Measurements from ENCODE around the gene KCNN4.

The KCNN4 gene

GRCh38 chr19:43752287-43752875 is 28.4 kb downstream of the KCNN4 start:
- no peak for DNase-seq (ENCODE audit: extremely low read depth, insufficient read length)
- no peak overlapping the region for H3K4me3 ChIP-seq (replicated peaks; ENCODE audit: low read depth, low read length)
- peaks cover 5% of the 10 kb centered on the region for H3K36me3 ChIP-seq (ENCODE audit: control insufficient read depth, insufficient read depth, low read length)
- no peaks in the 10 kb centered on the region for H3K27me3 ChIP-seq (replicated peaks; ENCODE audit: control insufficient read depth, insufficient read depth, low read length)
- TF ChIP-seq CTCF (IDR thresholded peaks at IDR 0.05; ENCODE audit: insufficient read depth, low read length, poor library complexity, severe bottlenecking), result no peak

GRCh38 chr19:43751466-43752220 is 29.1 kb downstream of the KCNN4 start:
- H3K27me3 ChIP-seq (replicated peaks; ENCODE audit: control insufficient read depth, insufficient read depth, low read length), result no peaks in the 10 kb centered on the region
- peaks cover 8% of the 10 kb centered on the region for H3K36me3 ChIP-seq (ENCODE audit: control insufficient read depth, insufficient read depth, low read length)
- H3K4me3 ChIP-seq (replicated peaks; ENCODE audit: low read depth, low read length), result no peak overlapping the region
- no peak for DNase-seq (ENCODE audit: extremely low read depth, insufficient read length)
- no peak for TF ChIP-seq CTCF (IDR thresholded peaks at IDR 0.05; ENCODE audit: insufficient read depth, low read length, poor library complexity, severe bottlenecking)

GRCh38 chr19:43749898-43750297 is 30.9 kb downstream of the KCNN4 start:
- Histone ChIP-seq H3K4me3 (replicated peaks; ENCODE audit: low read depth, low read length) (no peak overlapping the region), H3K27me3 (replicated peaks; ENCODE audit: control insufficient read depth, insufficient read depth, low read length) (no peaks in the 10 kb centered on the region), H3K36me3 (ENCODE audit: control insufficient read depth, insufficient read depth, low read length) (peaks cover 11% of the 10 kb centered on the region)
- no peak for DNase-seq (ENCODE audit: extremely low read depth, insufficient read length)
- no peak for TF ChIP-seq CTCF (IDR thresholded peaks at IDR 0.05; ENCODE audit: insufficient read depth, low read length, poor library complexity, severe bottlenecking)

GRCh38 chr19:43749152-43749551 is 31.6 kb downstream of the KCNN4 start:
- no peak overlapping the region for H3K4me3 ChIP-seq (replicated peaks; ENCODE audit: low read depth, low read length)
- peaks cover 14% of the 10 kb centered on the region for H3K36me3 ChIP-seq (ENCODE audit: control insufficient read depth, insufficient read depth, low read length)
- no peaks in the 10 kb centered on the region for H3K27me3 ChIP-seq (replicated peaks; ENCODE audit: control insufficient read depth, insufficient read depth, low read length)
- no peak for DNase-seq (ENCODE audit: extremely low read depth, insufficient read length)
- no peak for TF ChIP-seq CTCF (IDR thresholded peaks at IDR 0.05; ENCODE audit: insufficient read depth, low read length, poor library complexity, severe bottlenecking)

- no peak for DNase-seq (ENCODE audit: extremely low read depth, insufficient read length)
- H3K4me3 ChIP-seq (replicated peaks; ENCODE audit: low read depth, low read length), result no peak overlapping the region
- H3K27me3 ChIP-seq (replicated peaks; ENCODE audit: control insufficient read depth, insufficient read depth, low read length), result no peaks in the 10 kb centered on the region
- peaks cover 17% of the 10 kb centered on the region for H3K36me3 ChIP-seq (ENCODE audit: control insufficient read depth, insufficient read depth, low read length)
- no peak for TF ChIP-seq CTCF (IDR thresholded peaks at IDR 0.05; ENCODE audit: insufficient read depth, low read length, poor library complexity, severe bottlenecking)
These were observed 32.1 kb downstream of the KCNN4 start for GRCh38 chr19:43748685-43749084.
